Subcutaneous adipose tissue (tissue), 4 donors: ENCODE data around the gene CYBA. TPM values are rescaled to one million over a fixed set of nuclear protein-coding genes. Genes with fewer than 3 reads are reported as not detected.

Experiments
- total RNA-seq, 4 donors: library from RNA; depleted of rRNA; stranded (reverse); fragments of >200 nt; gene quantifications; one replicate each; pipeline ENCODE4 v1.1.0, GENCODE V29; 2016
- TF ChIP-seq, protein P1 (sequence below): fragments of 450-650 bp; IDR thresholded peaks from one replicate; pipeline ENCODE4 v1.5.1; 2016; ENCODE audit warnings: low read depth, mild to moderate bottlenecking, control low read depth, antibody characterized with exemption, moderate library complexity

Gene CYBA
- total RNA-seq, 4 donors from 2014 or later, result 78.0 to 495 (median 196) TPM

DNA sequence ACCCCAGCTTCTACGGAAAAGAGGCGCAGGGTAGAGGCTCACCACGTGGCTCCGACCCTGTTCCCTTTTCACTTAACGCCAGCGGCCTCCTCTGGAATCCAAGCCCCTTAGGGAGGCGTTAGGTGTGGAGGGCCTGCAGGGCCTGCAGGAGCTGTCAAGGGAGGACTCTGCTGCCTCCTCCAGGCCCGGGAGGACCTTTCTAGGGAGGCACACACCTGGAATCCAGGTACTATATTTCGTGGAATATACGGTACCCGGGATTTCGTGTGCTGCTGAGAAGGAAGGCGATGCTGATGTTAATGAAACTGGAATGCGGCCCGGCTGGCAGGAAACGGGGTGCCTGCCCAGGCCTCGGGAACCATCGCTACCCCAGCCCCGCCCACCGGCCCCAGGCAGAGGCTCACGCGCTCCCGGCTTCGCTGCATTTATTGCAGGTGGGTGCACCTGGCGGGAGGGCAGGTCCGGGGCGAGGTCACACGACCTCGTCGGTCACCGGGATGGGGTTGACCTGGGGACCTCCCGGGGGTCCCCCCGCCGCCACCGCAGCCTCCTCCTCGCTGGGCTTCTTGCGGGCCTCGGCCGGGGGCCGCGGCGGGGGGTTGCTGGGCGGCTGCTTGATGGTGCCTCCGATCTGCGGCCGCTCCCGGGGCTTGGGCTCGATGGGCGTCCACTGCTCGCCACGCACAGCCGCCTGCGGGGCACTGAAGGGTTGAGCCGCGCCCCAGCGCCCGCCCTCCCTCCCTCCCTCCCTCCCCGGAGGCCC lies 7.8 kb downstream of the CYBA start:
- TF ChIP-seq, protein P1, sequence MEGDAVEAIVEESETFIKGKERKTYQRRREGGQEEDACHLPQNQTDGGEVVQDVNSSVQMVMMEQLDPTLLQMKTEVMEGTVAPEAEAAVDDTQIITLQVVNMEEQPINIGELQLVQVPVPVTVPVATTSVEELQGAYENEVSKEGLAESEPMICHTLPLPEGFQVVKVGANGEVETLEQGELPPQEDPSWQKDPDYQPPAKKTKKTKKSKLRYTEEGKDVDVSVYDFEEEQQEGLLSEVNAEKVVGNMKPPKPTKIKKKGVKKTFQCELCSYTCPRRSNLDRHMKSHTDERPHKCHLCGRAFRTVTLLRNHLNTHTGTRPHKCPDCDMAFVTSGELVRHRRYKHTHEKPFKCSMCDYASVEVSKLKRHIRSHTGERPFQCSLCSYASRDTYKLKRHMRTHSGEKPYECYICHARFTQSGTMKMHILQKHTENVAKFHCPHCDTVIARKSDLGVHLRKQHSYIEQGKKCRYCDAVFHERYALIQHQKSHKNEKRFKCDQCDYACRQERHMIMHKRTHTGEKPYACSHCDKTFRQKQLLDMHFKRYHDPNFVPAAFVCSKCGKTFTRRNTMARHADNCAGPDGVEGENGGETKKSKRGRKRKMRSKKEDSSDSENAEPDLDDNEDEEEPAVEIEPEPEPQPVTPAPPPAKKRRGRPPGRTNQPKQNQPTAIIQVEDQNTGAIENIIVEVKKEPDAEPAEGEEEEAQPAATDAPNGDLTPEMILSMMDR, result no peak

DNA sequence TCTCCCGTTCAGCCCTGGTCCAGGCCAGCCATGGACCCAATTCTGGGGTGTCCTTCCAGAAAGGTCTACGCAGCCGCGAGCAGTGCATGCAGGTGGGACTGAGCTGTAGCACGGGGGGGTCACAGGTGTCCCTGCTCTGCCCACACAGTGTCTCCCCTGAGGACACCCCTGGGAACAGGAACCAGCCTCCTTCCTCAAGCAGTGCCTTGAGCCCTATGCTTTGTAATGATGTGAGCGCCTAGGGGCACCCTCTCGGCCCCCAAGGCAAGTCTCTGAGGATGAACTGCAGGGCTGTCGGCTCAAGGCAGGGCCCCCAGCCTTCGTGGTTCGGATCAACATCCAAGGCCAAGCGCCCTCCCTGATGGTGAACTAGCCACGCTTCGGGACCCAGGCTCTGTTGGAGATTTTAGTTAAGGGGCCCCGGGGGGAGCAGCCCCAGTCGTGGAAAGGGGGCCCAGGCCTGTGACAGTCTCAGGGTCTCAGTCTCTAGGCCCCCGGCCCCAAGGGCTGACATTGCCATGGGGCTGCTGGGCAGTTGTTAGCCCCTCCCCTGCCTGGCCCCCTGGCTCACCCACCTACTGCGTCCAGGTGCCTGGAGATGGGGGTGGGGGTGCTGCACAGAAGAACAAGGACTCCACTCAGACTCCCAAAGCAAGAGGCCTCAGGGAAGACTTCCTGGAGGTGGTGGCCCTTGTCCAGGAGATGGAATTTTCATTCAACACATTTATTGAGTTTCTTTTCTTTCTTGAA lies 10.2 kb downstream of the CYBA start:
- TF ChIP-seq, protein P1, result no peak

DNA sequence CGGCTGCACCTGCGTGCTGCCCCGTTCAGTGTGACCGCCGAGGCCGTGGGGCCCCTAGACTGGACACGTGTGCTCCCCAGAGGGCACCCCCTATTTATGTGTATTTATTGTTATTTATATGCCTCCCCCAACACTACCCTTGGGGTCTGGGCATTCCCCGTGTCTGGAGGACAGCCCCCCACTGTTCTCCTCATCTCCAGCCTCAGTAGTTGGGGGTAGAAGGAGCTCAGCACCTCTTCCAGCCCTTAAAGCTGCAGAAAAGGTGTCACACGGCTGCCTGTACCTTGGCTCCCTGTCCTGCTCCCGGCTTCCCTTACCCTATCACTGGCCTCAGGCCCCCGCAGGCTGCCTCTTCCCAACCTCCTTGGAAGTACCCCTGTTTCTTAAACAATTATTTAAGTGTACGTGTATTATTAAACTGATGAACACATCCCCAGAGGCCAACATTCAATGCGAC lies 10.8 kb downstream of the CYBA start:
- TF ChIP-seq, protein P1, result no peak

DNA sequence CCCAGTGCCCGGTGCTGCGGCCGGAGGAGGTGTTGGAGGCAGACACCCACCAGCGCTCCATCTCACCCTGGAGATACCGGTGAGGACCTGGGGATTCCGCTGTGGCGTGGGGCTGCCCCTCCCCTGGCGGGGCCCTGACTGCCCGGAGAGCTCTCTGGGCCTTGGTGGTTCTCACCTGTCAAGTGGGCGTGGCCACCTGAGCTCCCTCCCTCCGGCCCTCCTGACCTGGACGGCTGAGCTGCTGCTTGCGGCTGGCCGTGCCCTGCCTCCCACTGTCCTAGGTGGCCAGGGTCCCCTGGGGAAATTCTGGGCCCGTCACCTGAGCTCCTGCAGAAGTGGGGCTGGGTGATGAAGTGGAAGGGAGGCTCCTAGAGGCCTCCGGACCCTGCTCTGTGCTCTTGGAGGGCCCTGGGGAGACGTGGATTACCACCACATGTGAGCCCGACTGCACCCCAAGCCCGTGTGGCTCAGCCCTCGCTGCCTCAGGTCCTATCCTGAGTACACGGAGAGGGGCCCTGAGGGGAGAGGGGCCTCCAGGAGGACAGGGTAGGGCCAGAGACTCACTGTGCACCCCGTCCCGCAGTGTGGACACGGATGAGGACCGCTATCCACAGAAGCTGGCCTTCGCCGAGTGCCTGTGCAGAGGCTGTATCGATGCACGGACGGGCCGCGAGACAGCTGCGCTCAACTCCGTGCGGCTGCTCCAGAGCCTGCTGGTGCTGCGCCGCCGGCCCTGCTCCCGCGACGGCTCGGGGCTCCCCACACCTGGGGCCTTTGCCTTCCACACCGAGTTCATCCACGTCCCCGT lies 11.4 kb downstream of the CYBA start:
- TF ChIP-seq, protein P1, result no peak

DNA sequence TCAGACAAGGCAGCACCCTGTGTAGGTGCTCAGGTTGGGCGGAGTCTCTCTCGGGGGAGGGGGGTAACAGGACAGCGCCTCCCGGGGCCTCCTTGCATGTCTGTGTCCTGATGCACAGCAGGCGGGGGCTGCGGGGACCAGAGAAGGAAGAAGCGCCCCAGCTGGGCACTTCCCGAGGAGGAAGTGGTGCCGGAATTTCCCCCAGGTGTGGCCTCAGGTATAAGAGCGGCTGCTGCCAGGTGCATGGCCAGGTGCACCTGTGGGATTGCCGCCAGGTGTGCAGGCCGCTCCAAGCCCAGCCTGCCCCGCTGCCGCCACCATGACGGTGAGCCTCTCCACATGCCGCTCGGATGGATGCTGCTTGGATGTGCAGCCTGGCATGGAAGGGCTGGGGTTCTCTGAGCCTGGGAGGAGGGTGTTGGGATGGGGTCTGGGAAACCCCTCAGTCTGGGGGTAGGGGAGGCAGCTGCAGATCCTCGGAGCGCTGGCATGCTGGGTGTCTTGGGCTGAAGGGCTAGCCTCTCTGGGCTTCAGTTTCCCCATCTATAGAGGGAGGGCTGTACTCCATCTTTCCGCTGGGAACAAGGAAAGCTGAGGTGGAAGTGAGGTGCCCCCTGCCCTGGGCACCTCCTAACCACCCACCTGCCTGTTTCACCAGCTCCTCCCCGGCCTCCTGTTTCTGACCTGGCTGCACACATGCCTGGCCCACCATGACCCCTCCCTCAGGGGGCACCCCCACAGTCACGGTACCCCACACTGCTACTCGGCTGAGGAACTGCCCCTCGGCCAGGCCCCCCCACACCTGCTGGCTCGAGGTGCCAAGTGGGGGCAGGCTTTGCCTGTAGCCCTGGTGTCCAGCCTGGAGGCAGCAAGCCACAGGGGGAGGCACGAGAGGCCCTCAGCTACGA lies 12.3 kb downstream of the CYBA start, which contains the start of gene IL17C:
TSS of gene IL17C (plus strand) at position 250 of the 908 bp plus-strand sequence. CDS start at position 320, 70 bp downstream.
- TF ChIP-seq, protein P1, result no peak

DNA sequence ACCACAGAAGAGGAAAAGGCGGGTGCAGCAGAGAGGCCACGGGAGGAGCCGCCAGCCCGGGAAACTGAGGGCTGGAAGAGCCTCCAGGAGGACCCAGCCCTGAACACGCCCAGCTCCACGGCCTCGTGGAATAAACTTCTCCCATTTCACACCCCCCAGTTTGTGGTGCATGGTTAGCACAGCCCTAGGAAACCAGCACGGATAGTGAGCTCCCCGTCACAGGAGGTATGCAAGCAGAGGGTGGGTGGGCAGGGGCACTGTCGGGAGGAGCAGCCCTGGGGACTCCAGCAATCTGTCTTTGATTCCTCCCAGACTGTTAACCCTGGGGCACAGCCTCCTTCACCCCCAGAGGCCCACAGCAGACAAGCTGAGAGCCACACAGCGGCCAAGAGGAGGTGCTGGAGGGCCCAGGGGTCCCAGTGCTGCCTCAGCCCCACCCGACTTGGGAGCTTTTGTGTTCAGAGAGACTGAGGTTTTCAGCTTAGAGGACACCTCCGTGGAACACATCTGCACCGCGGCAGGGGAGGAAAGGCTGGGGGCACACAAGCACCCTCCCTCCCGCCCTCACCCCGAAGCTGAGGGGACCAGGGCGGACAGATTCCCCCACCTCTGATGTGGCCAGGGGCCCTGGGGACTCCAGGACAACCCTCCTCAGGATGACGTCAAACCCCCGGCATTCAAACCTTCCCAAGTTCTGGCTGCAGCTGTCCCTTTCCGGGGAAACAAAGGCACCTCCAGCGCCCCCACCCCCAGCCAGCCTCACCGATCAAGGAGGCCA lies 14.2 kb downstream of the CYBA start:
- TF ChIP-seq, protein P1, result no peak
